Activated T-helper 1 cell treated with anti-CD3 and anti-CD28 coated beads, Interleukin-12 subunit alpha, Interleukin-12 subunit beta, Interleukin-2, Interleukin-4 antibody, amounts not matched to agents 30 ng/mL and 10 ng/mL and 1 ng/mL, durations not matched to agents 14 hours and 24 hours and 36 hours (primary cell): ENCODE measurements around the gene HNRNPR. TPM values are rescaled to one million over a fixed set of nuclear protein-coding genes. Genes with fewer than 3 reads are reported as not detected.
A peak's percentile ranks its signal among the peaks of the same experiment; 100 is the strongest.
"Not testable (repeated sequence)": the region's sequence is repeated elsewhere in the genome, so short reads cannot be mapped to it uniquely, and the experiment has no call there.

Source experiments
- DNase-seq: peaks from one replicate; pipeline ENCODE4 v3.0.0; 2021; ENCODE audit warnings: low spot score
- H3K27ac Mint-ChIP-seq: one replicate; pipeline ENCODE4 v1.8.0; 2021; ENCODE audit warnings: mild to moderate bottlenecking, mixed read lengths
- H3K27me3 Mint-ChIP-seq: one replicate; pipeline ENCODE4 v1.8.0; 2022; ENCODE audit warnings: mild to moderate bottlenecking, moderate library complexity, mixed read lengths; ENCODE audit not compliant: insufficient read depth
- H3K36me3 Mint-ChIP-seq: one replicate; pipeline ENCODE4 v1.8.0; 2021; ENCODE audit warnings: low read depth, mixed read lengths
- H3K4me1 Mint-ChIP-seq: one replicate; pipeline ENCODE4 v1.8.0; 2021; ENCODE audit warnings: low read depth, mixed read lengths
- H3K4me3 Mint-ChIP-seq: one replicate; pipeline ENCODE4 v1.8.0; 2021; ENCODE audit warnings: mild to moderate bottlenecking, moderate library complexity, mixed read lengths
- H3K9me3 Mint-ChIP-seq: one replicate; pipeline ENCODE4 v1.8.0; 2021; ENCODE audit warnings: mixed read lengths
- intact Hi-C: fragments of 100-400 bp; cut with micrococcal nuclease; formaldehyde crosslinking; loops from one replicate; pipeline ENCODE4 v1.15.1; 2024
- total RNA-seq: library from RNA; stranded (reverse); gene quantifications from 2 replicates; pipeline ENCODE4 v1.2.3, GENCODE V29; 2022

HNRNPR gene
- 241 and 247 TPM in 2 replicates for total RNA-seq

GRCh38 chr1:23344111-23344986, at the start of gene HNRNPR:
Gene HNRNPR, minus strand, starts transcription at chr1:23344284. Its CDS starts 3,276 bp downstream, at chr1:23341008.
- peak; percentile 98 for DNase-seq
- H3K27me3 Mint-ChIP-seq: peaks cover 2% of the 10 kb centered on the region
- intact Hi-C loops: loop anchor here (1.0 to 10.0 kb wide), 6 partner anchors 24 to 2002 kb away; partner anchors contain the start of genes E2F2, ELOA and PITHD1
- no peaks in the 10 kb centered on the region for H3K9me3 Mint-ChIP-seq
- H3K4me1 Mint-ChIP-seq: peaks cover 48% of the 10 kb centered on the region
- peak within 1 kb of the TSS; percentile 100 for H3K27ac Mint-ChIP-seq
- peak within 1 kb of the TSS; percentile 94 for H3K4me3 Mint-ChIP-seq
- H3K36me3 Mint-ChIP-seq: peaks cover 19% of the 10 kb centered on the region

- H3K4me1 Mint-ChIP-seq: no peaks in the 10 kb centered on the region
- H3K27ac Mint-ChIP-seq: no peak overlapping the region
Observed at GRCh38 chr1:23393706-23394105, 49.6 kb upstream of the HNRNPR start.

GRCh38 chr1:23392125-23392855, 48.2 kb upstream of the HNRNPR start:
- no peak overlapping the region for H3K4me3 Mint-ChIP-seq
- intact Hi-C loops: loop anchor here (10.0 kb wide), 1 partner anchor 177 kb away; the partner anchor contains the start of gene HTR1D

More at GRCh38 chr1:23393706-23394105, 49.6 kb upstream of the HNRNPR start:
- Mint-ChIP-seq H3K4me3 (no peak overlapping the region), H3K27me3 (no peaks in the 10 kb centered on the region), H3K9me3 (no peaks in the 10 kb centered on the region), H3K36me3 (no peaks in the 10 kb centered on the region)
- DNase-seq: no peak
- intact Hi-C loops: loop anchor here (10.0 kb wide), 1 partner anchor 179 kb away; the partner anchor contains the start of gene HTR1D

GRCh38 chr1:23389837-23390321, 45.8 kb upstream of the HNRNPR start:
- no peak overlapping the region for H3K27ac Mint-ChIP-seq
- DNase-seq: no peak
- H3K36me3 Mint-ChIP-seq: no peaks in the 10 kb centered on the region
- no peaks in the 10 kb centered on the region for H3K4me1 Mint-ChIP-seq
- no peak overlapping the region for H3K4me3 Mint-ChIP-seq
- H3K27me3 Mint-ChIP-seq: no peaks in the 10 kb centered on the region
- no peaks in the 10 kb centered on the region for H3K9me3 Mint-ChIP-seq
- intact Hi-C loops: loop anchor here (10.0 kb wide), 1 partner anchor 175 kb away; the partner anchor contains the start of gene HTR1D

More at GRCh38 chr1:23392125-23392855, 48.2 kb upstream of the HNRNPR start:
- Mint-ChIP-seq H3K9me3 (no peaks in the 10 kb centered on the region), H3K4me1 (no peaks in the 10 kb centered on the region), H3K27me3 (no peaks in the 10 kb centered on the region), H3K27ac (no peak overlapping the region), H3K36me3 (no peaks in the 10 kb centered on the region)
- DNase-seq: no peak

GRCh38 chr1:23387494-23387893, 43.4 kb upstream of the HNRNPR start:
- H3K27ac Mint-ChIP-seq: no peak overlapping the region
- no peak overlapping the region for H3K4me3 Mint-ChIP-seq
- no peak for DNase-seq
- no peaks in the 10 kb centered on the region for H3K9me3 Mint-ChIP-seq
- intact Hi-C loops: no loop called here
- no peaks in the 10 kb centered on the region for H3K27me3 Mint-ChIP-seq
- no peaks in the 10 kb centered on the region for H3K36me3 Mint-ChIP-seq
- no peaks in the 10 kb centered on the region for H3K4me1 Mint-ChIP-seq

GRCh38 chr1:23385119-23385621, 41.1 kb upstream of the HNRNPR start:
- intact Hi-C loops: no loop called here
- DNase-seq: no peak
- Mint-ChIP-seq H3K4me1 (no peaks in the 10 kb centered on the region), H3K27me3 (no peaks in the 10 kb centered on the region), H3K27ac (no peak overlapping the region), H3K9me3 (no peaks in the 10 kb centered on the region), H3K36me3 (no peaks in the 10 kb centered on the region), H3K4me3 (no peak overlapping the region)

- intact Hi-C loops: no loop called here
- Mint-ChIP-seq H3K27ac (no peak overlapping the region), H3K4me1 (no peaks in the 10 kb centered on the region), H3K27me3 (no peaks in the 10 kb centered on the region), H3K4me3 (no peak overlapping the region), H3K9me3 (no peaks in the 10 kb centered on the region), H3K36me3 (no peaks in the 10 kb centered on the region)
- DNase-seq: no peak
Observed at GRCh38 chr1:23384312-23385058, 40.4 kb upstream of the HNRNPR start.

- DNase-seq: no peak
- Mint-ChIP-seq H3K36me3 (peaks cover 2% of the 10 kb centered on the region), H3K27me3 (no peaks in the 10 kb centered on the region), H3K4me3 (no peak overlapping the region), H3K27ac (no peak overlapping the region), H3K9me3 (no peaks in the 10 kb centered on the region), H3K4me1 (no peaks in the 10 kb centered on the region)
- intact Hi-C loops: no loop called here
Observed at GRCh38 chr1:23383577-23384311, 39.7 kb upstream of the HNRNPR start.

- DNase-seq: no peak
- Mint-ChIP-seq H3K27me3 (no peaks in the 10 kb centered on the region), H3K27ac (no peak overlapping the region)
Observed at GRCh38 chr1:23381233-23381885, 37.3 kb upstream of the HNRNPR start.

GRCh38 chr1:23380719-23381118, 36.6 kb upstream of the HNRNPR start:
- intact Hi-C loops: no loop called here
- Mint-ChIP-seq H3K27me3 (no peaks in the 10 kb centered on the region), H3K4me3 (no peak overlapping the region), H3K4me1 (no peaks in the 10 kb centered on the region), H3K27ac (no peak overlapping the region), H3K9me3 (no peaks in the 10 kb centered on the region), H3K36me3 (peaks cover 2% of the 10 kb centered on the region)
- no peak for DNase-seq

More at GRCh38 chr1:23381233-23381885, 37.3 kb upstream of the HNRNPR start:
- intact Hi-C loops: no loop called here
- H3K4me3 Mint-ChIP-seq: no peak overlapping the region
- peaks cover 2% of the 10 kb centered on the region for H3K36me3 Mint-ChIP-seq
- no peaks in the 10 kb centered on the region for H3K4me1 Mint-ChIP-seq
- no peaks in the 10 kb centered on the region for H3K9me3 Mint-ChIP-seq

GRCh38 chr1:23380236-23380635, 36.2 kb upstream of the HNRNPR start:
- DNase-seq, H3K27ac Mint-ChIP-seq, H3K27me3 Mint-ChIP-seq, intact Hi-C loops, H3K9me3 Mint-ChIP-seq, H3K4me1 Mint-ChIP-seq, H3K4me3 Mint-ChIP-seq, H3K36me3 Mint-ChIP-seq: not testable (repeated sequence)
